Neural progenitor cell (in vitro differentiated cells): ENCODE data around the gene CNOT1. TPM values are rescaled to one million over a fixed set of nuclear protein-coding genes. Genes with fewer than 3 reads are reported as not detected.

Experiments
- DNase-seq: peaks from one replicate; pipeline ENCODE4 v3.0.0-alpha.2; 2016; ENCODE audit warnings: low spot score
- H2AFZ ChIP-seq: fragments of 200-600 bp; sonication (generic); replicated peaks from 2 replicates; pipeline ENCODE4 v1.6.1; 2016; ENCODE audit warnings: antibody characterized with exemption
- H3F3A ChIP-seq: fragments of 200-600 bp; sonication (generic); 2 replicates; pipeline ENCODE4 v1.6.1; 2016; ENCODE audit warnings: antibody characterized with exemption, low read depth
- H3K27ac ChIP-seq: fragments of 200-600 bp; sonication (generic); 2 replicates; pipeline ENCODE4 v1.5.1; 2016; ENCODE audit warnings: mild to moderate bottlenecking
- H3K27me3 ChIP-seq: fragments of 200-600 bp; sonication (generic); 2 replicates; pipeline ENCODE4 v1.6.1; 2016; ENCODE audit warnings: mild to moderate bottlenecking, moderate library complexity
- H3K36me3 ChIP-seq: fragments of 200-600 bp; sonication (generic); 2 replicates; pipeline ENCODE4 v1.5.1; 2016
- H3K4me1 ChIP-seq: fragments of 200-600 bp; sonication (generic); 2 replicates; pipeline ENCODE4 v1.6.1; 2016; ENCODE audit warnings: mixed run types
- H3K4me2 ChIP-seq: fragments of 200-600 bp; sonication (generic); 2 replicates; pipeline ENCODE4 v1.6.1; 2016
- H3K4me3 ChIP-seq: fragments of 200-600 bp; sonication (generic); 2 replicates; pipeline ENCODE4 v1.5.1; 2016
- H3K79me2 ChIP-seq: fragments of 200-600 bp; sonication (generic); 2 replicates; pipeline ENCODE4 v1.6.1; 2016; ENCODE audit warnings: low read depth
- H3K9ac ChIP-seq: fragments of 200-600 bp; sonication (generic); 2 replicates; pipeline ENCODE4 v1.6.1; 2016
- H3K9me3 ChIP-seq: fragments of 200-600 bp; sonication (generic); 2 replicates; pipeline ENCODE4 v1.5.1; 2016; ENCODE audit warnings: low read depth
- H4K20me1 ChIP-seq: fragments of 200-600 bp; sonication (generic); 2 replicates; pipeline ENCODE4 v1.6.1; 2016; ENCODE audit warnings: low read depth
- H3K27ac Mint-ChIP-seq: 3 replicates; pipeline ENCODE4 v1.8.0; 2021; ENCODE audit warnings: mixed read lengths
- H3K27me3 Mint-ChIP-seq: 2 replicates; pipeline ENCODE4 v1.8.0; 2022; ENCODE audit warnings: low read depth, mild to moderate bottlenecking, inconsistent platforms, moderate library complexity, mixed read lengths; ENCODE audit not compliant: insufficient read depth
- H3K36me3 Mint-ChIP-seq: 3 replicates; pipeline ENCODE4 v1.8.0; 2021; ENCODE audit warnings: mixed read lengths
- H3K4me1 Mint-ChIP-seq: 3 replicates; pipeline ENCODE4 v1.8.0; 2021; ENCODE audit warnings: mixed read lengths
- H3K4me3 Mint-ChIP-seq: 3 replicates; pipeline ENCODE4 v1.8.0; 2021; ENCODE audit warnings: mild to moderate bottlenecking, moderate library complexity, mixed read lengths
- H3K9me3 Mint-ChIP-seq: 3 replicates; pipeline ENCODE4 v1.8.0; 2020; ENCODE audit warnings: mixed read lengths
- EZH2 ChIP-seq: fragments of 200-600 bp; sonication (generic); IDR thresholded peaks from 2 replicates; pipeline ENCODE4 v1.6.1; 2017; ENCODE audit warnings: antibody characterized with exemption, mild to moderate bottlenecking, moderate library complexity
- EZH2phosphoT487 ChIP-seq: fragments of 200-600 bp; sonication (generic); IDR thresholded peaks from 2 replicates; pipeline ENCODE4 v1.6.1; 2017; ENCODE audit warnings: antibody characterized with exemption
- total RNA-seq: library from RNA; depleted of rRNA; stranded (reverse); fragments of >200 nt; gene quantifications from 2 replicates; pipeline ENCODE4 v1.2.3, GENCODE V29; 2015; ENCODE audit warnings: low replicate concordance
- TF ChIP-seq, protein P1 (sequence below): fragments of 200-600 bp; sonication (generic); IDR thresholded peaks from 2 replicates; pipeline ENCODE4 v1.5.1; 2017; ENCODE audit warnings: antibody characterized with exemption, mild to moderate bottlenecking

The CNOT1 gene
- total RNA-seq, 1 donor from 2014 or later: 241 TPM

DNA sequence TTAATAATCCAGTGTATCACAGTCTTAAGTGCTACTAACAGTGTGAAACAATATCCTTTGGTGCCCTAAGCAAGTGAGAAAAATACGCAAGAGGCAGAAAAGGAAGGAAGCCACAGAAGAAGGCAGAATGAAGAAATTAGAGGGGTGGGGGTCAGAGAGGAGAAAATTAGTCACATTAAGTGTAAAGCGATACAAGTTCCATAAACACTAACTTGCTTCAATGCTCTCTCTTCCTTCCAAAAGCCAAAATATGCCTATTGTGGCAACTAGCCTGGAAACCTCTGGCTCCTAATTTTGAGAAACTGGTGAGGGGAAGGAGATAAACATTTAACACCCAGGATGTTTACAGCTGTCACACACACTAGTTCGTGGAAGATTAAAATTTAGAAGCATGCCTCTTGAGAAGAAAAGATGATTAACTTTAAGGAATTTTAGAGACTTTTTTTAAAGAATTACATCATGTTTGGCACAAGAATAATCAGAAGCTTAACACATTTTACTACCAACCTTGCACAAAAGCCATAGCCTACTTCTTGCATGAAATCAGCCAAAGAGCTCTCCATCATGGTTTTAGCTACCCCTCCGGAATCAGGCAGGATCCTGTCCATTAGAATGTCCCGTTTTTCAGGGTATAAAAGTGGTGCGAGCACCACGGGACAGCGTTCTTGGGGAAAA lies 44.7 kb downstream of the CNOT1 start:
- DNase-seq: no peak
- H3K27ac Mint-ChIP-seq: no peak overlapping the region
- Histone ChIP-seq H3K27ac (no peak overlapping the region), H3K4me3 (no peak overlapping the region), H3K4me1 (no peaks in the 10 kb centered on the region), H3K36me3 (peaks cover 55% of the 10 kb centered on the region), H3K9me3 (no peaks in the 10 kb centered on the region), H3K4me2 (no peak overlapping the region), H3K27me3 (no peaks in the 10 kb centered on the region), H2AFZ (no peak overlapping the region), H3F3A (peaks cover 28% of the 10 kb centered on the region), H4K20me1 (peaks cover 13% of the 10 kb centered on the region), H3K79me2 (peaks cover 55% of the 10 kb centered on the region), H3K9ac (no peak overlapping the region)
- H3K4me3 Mint-ChIP-seq: no peak overlapping the region
- H3K9me3 Mint-ChIP-seq: no peaks in the 10 kb centered on the region
- TF ChIP-seq EZH2phosphoT487 (no peak), EZH2 (no peak)
- TF ChIP-seq, protein P1, sequence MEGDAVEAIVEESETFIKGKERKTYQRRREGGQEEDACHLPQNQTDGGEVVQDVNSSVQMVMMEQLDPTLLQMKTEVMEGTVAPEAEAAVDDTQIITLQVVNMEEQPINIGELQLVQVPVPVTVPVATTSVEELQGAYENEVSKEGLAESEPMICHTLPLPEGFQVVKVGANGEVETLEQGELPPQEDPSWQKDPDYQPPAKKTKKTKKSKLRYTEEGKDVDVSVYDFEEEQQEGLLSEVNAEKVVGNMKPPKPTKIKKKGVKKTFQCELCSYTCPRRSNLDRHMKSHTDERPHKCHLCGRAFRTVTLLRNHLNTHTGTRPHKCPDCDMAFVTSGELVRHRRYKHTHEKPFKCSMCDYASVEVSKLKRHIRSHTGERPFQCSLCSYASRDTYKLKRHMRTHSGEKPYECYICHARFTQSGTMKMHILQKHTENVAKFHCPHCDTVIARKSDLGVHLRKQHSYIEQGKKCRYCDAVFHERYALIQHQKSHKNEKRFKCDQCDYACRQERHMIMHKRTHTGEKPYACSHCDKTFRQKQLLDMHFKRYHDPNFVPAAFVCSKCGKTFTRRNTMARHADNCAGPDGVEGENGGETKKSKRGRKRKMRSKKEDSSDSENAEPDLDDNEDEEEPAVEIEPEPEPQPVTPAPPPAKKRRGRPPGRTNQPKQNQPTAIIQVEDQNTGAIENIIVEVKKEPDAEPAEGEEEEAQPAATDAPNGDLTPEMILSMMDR: no peak
- no peaks in the 10 kb centered on the region for H3K27me3 Mint-ChIP-seq
- peaks cover 49% of the 10 kb centered on the region for H3K36me3 Mint-ChIP-seq
- no peaks in the 10 kb centered on the region for H3K4me1 Mint-ChIP-seq

DNA sequence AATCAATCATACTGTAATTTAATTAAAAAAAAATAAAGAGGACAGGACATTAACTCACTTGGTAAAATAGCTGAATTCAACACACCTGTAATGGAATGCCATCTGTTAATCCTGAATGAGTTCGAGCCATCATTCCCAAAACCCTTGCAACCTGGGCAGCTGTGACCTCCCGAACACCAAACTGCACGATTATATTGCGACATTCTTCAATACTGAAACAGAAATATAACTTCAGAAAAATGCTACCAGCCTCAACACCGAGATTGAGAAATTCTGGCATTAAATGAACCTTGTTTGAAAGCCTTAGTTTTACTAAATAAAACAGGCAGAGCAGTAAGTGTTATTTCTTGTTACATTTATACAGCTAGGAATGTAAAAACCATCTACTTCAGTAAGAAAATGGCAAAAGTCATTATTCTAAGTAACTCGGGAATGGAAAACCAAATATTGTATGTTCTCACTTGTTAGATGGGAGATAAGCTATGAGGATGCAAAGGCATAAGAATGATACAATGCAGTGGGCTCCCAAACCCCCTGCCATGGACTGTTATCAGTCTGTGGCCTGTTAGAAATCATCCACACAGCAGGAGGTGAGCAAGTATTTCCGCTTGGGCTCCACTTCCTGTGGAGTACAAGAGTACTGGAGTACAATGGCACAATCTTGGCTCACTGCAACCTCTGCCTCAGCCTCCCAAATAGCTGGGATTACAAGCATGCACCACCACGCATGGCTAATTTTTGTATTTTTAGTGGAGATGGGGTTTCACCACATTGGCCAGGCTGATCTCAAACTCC lies 46.5 kb downstream of the CNOT1 start:
- Mint-ChIP-seq H3K27me3 (no peaks in the 10 kb centered on the region), H3K36me3 (peaks cover 53% of the 10 kb centered on the region), H3K4me3 (no peak overlapping the region), H3K27ac (no peak overlapping the region), H3K4me1 (no peaks in the 10 kb centered on the region), H3K9me3 (no peaks in the 10 kb centered on the region)
- Histone ChIP-seq H4K20me1 (peaks cover 12% of the 10 kb centered on the region), H3K27me3 (no peaks in the 10 kb centered on the region), H3K9ac (no peak overlapping the region), H3K27ac (no peak overlapping the region), H3K9me3 (no peaks in the 10 kb centered on the region), H3K4me2 (no peak overlapping the region), H3F3A (peaks cover 25% of the 10 kb centered on the region), H3K79me2 (peaks cover 41% of the 10 kb centered on the region), H3K36me3 (peaks cover 63% of the 10 kb centered on the region), H2AFZ (no peak overlapping the region), H3K4me1 (no peaks in the 10 kb centered on the region), H3K4me3 (no peak overlapping the region)
- TF ChIP-seq, protein P1: no peak
- TF ChIP-seq EZH2: no peak
- TF ChIP-seq EZH2phosphoT487: no peak
- peak; percentile 7 for DNase-seq

DNA sequence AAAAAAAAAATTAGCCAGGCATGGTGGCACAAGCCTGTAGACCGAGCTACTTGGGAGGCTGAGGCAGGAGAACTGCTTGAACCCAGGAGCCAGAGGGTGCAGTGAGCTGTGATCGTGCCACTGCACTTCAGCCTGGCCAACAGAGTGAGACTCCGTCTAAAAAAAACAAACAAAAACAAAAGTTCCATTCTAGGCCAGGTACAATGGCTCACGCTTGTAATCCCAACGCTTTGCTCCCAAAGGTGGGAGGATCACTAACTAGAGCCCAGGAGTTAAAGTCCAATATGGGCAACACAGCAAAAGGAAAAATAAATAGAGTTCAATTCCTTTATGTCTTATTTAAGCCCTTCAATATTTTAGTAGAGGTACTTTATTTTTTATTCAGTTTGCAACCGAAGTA lies 47.5 kb downstream of the CNOT1 start:
- peaks cover 60% of the 10 kb centered on the region for H3K36me3 ChIP-seq
- peaks cover 56% of the 10 kb centered on the region for H3K36me3 Mint-ChIP-seq

More for the DNA sequence above, 47.5 kb downstream of the CNOT1 start:
- no peak for DNase-seq
- Histone ChIP-seq H3F3A (peaks cover 19% of the 10 kb centered on the region), H4K20me1 (peaks cover 12% of the 10 kb centered on the region), H3K4me3 (no peak overlapping the region), H3K27me3 (no peaks in the 10 kb centered on the region), H3K79me2 (peaks cover 31% of the 10 kb centered on the region), H3K9me3 (no peaks in the 10 kb centered on the region), H3K9ac (no peak overlapping the region), H3K27ac (no peak overlapping the region), H2AFZ (no peak overlapping the region), H3K4me1 (no peaks in the 10 kb centered on the region), H3K4me2 (no peak overlapping the region)
- Mint-ChIP-seq H3K27me3 (no peaks in the 10 kb centered on the region), H3K27ac (no peak overlapping the region), H3K4me3 (no peak overlapping the region), H3K9me3 (no peaks in the 10 kb centered on the region), H3K4me1 (no peaks in the 10 kb centered on the region)
- TF ChIP-seq EZH2 (no peak), EZH2phosphoT487 (no peak)
- TF ChIP-seq, protein P1: no peak
